ENCODE data around the gene EML6. TPM values are rescaled to one million over a fixed set of nuclear protein-coding genes. Genes with fewer than 3 reads are reported as not detected.

EML6 gene
- total RNA-seq, 4 donors from 2014 or later = 5.9 to 11.0 (median 7.9) TPM

DNA sequence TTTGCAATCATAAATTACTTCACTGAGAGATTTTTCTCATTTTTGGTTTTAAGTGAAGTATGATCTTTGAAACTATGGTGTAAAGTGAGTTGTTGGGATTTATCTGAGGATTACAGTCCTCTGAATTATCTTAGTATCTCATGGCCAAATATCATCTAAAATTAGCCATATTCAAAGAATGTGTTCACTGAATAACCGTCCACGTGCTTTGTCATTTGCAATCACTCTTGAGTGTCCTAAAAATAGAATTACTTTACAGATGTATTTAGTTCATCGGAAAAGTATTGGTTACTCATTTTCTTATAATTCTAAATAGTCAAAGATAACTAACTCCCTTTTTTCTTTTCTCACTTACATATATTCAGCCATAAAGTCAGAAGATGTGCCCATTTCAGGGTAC, 185.5 kb downstream of the EML6 start:
- H3K9me3 ChIP-seq = no peaks in the 10 kb centered on the region
- H3K27ac ChIP-seq = no peak overlapping the region
- H3K4me1 ChIP-seq = no peaks in the 10 kb centered on the region
- no peaks in the 10 kb centered on the region for H3K36me3 ChIP-seq
- DNase-seq = no peak
- no peak overlapping the region for H3K4me3 ChIP-seq
- H3K27me3 ChIP-seq = no peaks in the 10 kb centered on the region
- TF ChIP-seq POLR2A (IDR thresholded peaks at IDR 0.05) = no peak
- TF ChIP-seq, protein P1, sequence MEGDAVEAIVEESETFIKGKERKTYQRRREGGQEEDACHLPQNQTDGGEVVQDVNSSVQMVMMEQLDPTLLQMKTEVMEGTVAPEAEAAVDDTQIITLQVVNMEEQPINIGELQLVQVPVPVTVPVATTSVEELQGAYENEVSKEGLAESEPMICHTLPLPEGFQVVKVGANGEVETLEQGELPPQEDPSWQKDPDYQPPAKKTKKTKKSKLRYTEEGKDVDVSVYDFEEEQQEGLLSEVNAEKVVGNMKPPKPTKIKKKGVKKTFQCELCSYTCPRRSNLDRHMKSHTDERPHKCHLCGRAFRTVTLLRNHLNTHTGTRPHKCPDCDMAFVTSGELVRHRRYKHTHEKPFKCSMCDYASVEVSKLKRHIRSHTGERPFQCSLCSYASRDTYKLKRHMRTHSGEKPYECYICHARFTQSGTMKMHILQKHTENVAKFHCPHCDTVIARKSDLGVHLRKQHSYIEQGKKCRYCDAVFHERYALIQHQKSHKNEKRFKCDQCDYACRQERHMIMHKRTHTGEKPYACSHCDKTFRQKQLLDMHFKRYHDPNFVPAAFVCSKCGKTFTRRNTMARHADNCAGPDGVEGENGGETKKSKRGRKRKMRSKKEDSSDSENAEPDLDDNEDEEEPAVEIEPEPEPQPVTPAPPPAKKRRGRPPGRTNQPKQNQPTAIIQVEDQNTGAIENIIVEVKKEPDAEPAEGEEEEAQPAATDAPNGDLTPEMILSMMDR (IDR thresholded peaks at IDR 0.05) = no peak

DNA sequence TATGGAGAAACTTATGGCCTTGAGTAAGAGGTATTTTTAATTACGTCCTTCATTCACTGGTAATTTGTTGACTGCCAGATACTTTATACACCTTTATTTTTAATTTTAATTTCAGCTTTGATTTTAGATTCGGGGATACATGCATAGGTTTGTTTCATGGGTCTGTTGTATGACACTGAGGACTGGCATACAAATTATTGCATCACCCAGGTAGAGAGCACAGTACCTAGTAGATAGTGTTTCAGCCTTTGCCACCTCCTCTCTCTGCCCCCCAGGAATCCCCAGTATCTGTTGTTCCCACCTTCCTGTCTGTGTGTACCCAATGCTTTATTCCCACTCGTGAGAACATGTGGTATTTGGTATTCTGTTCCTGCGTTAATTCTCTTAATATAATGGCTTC, 188.8 kb downstream of the EML6 start:
- no peak overlapping the region for H3K4me3 ChIP-seq
- no peaks in the 10 kb centered on the region for H3K9me3 ChIP-seq
- no peak for TF ChIP-seq POLR2A (IDR thresholded peaks at IDR 0.05)
- TF ChIP-seq, protein P1 (IDR thresholded peaks at IDR 0.05) = no peak
- H3K36me3 ChIP-seq = no peaks in the 10 kb centered on the region
- no peaks in the 10 kb centered on the region for H3K4me1 ChIP-seq
- no peak for DNase-seq
- no peak overlapping the region for H3K27ac ChIP-seq
- H3K27me3 ChIP-seq = no peaks in the 10 kb centered on the region

DNA sequence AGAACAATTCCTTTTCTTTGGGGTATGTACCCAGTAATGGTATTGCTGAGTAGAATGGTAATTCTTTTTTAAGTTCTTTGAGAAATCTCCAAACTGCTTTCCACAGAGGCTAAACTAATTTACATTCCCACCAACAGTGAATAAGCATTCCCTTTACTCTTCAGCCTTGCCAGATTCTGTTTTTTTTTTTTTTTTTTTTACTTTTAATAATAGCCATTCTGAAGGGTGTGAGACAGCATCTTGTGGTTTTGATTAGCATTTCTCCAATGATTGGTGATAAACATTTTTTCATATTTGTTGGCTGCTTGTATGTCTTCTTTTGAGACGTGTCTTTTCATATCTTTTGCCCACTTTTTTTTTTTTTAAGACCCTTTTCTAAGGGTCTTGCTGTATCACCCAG, 189.4 kb downstream of the EML6 start:
- Histone ChIP-seq H3K4me3 (no peak overlapping the region), H3K9me3 (no peaks in the 10 kb centered on the region), H3K36me3 (no peaks in the 10 kb centered on the region), H3K4me1 (no peaks in the 10 kb centered on the region), H3K27me3 (no peaks in the 10 kb centered on the region), H3K27ac (no peak overlapping the region)
- TF ChIP-seq POLR2A (IDR thresholded peaks at IDR 0.05) = no peak
- TF ChIP-seq, protein P1 (IDR thresholded peaks at IDR 0.05) = no peak
- no peak for DNase-seq

DNA sequence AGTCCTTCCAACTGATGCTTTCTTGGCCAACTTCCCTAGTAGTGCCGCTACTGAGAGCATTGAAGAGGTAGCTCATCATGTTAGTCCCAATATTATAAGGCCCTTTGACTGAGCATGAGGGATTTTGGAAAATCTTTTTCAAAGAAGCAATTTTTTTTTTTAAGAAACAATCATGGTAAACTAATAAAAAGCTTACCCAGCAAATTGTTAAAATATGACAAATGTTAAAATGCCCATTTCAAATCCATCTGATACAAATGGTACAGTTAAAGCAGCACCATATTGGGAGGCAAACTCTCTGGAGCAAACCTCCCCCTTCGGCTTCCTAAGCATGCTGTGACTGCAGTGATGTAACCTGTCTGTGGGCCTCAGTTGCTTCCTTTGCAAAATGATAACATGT, 191.2 kb downstream of the EML6 start:
- Histone ChIP-seq H3K4me3 (no peak overlapping the region), H3K27ac (no peak overlapping the region), H3K36me3 (no peaks in the 10 kb centered on the region), H3K9me3 (no peaks in the 10 kb centered on the region), H3K4me1 (no peaks in the 10 kb centered on the region), H3K27me3 (no peaks in the 10 kb centered on the region)
- DNase-seq = no peak
- TF ChIP-seq, protein P1 (IDR thresholded peaks at IDR 0.05) = no peak
- TF ChIP-seq POLR2A (IDR thresholded peaks at IDR 0.05) = no peak

DNA sequence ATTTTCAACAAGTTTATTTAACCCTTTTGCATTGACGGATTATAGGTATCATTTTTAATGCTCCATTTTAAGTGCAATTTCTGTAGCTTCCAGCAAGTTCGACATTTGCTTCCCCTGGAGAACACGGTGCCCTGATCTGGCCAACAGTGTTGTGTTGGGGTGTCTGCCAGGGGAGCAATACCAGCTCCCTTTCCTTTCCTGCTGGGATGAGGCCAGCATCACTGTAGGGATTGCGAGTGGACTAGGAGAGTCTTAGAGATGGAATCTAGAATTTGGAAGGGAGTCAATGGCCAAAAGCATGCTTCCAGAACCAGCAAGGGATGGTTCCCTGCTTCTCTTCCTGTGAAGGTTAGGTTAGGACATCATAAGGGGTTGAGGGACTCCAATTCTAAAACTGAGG, 191.6 kb downstream of the EML6 start:
- H3K4me1 ChIP-seq = no peaks in the 10 kb centered on the region
- no peak overlapping the region for H3K4me3 ChIP-seq
- H3K36me3 ChIP-seq = no peaks in the 10 kb centered on the region
- no peak for DNase-seq
- H3K9me3 ChIP-seq = no peaks in the 10 kb centered on the region
- no peaks in the 10 kb centered on the region for H3K27me3 ChIP-seq
- TF ChIP-seq, protein P1 (IDR thresholded peaks at IDR 0.05) = no peak
- TF ChIP-seq POLR2A (IDR thresholded peaks at IDR 0.05) = no peak
- no peak overlapping the region for H3K27ac ChIP-seq

DNA sequence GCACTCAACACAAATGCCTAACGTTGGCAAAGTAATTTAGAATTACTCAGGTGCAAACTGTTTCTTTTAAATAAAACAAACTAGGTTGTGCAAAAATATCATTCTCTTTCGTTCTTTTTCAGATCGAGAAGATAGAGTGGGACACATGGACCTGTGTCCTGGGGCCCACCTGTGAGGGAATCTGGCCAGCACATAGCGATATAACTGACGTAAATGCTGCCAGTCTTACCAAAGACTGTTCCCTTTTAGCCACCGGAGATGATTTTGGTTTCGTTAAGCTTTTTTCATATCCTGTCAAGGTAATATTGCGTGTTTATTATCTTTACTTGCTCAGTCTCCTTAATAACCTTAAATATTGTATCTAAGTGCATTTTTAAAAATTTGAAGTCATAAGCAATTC, 193.2 kb downstream of the EML6 start:
- Histone ChIP-seq H3K36me3 (no peaks in the 10 kb centered on the region), H3K4me1 (no peaks in the 10 kb centered on the region), H3K27ac (no peak overlapping the region), H3K9me3 (no peaks in the 10 kb centered on the region), H3K4me3 (no peak overlapping the region), H3K27me3 (no peaks in the 10 kb centered on the region)
- DNase-seq = no peak
- TF ChIP-seq POLR2A (IDR thresholded peaks at IDR 0.05) = no peak
- TF ChIP-seq, protein P1 (IDR thresholded peaks at IDR 0.05) = no peak

Measured in Peyer's patch (tissue), 4 donors.